ENCODE measurements around the gene ASF1B. TPM values are rescaled to one million over a fixed set of nuclear protein-coding genes. Genes with fewer than 3 reads are reported as not detected.

The ASF1B gene
- total and polyA plus RNA-seq, 4 donors: 2.4 to 5.9 (median 3.8) TPM

- Histone ChIP-seq H3K9me3 (ENCODE audit: control insufficient read depth in 4 of 4, insufficient read depth in 3 of 4, low read length in 3 of 4) (peaks cover 0 to 9% (median 2%) of the 10 kb centered on the region in 4 donors), H3K27ac (ENCODE audit: low read depth in 1 of 2, low read length in 1 of 2) (no peak overlapping the region), H3K9ac (ENCODE audit: insufficient read depth in 1 of 2, low read length in 2 of 2) (no peak overlapping the region), H3K4me1 (ENCODE audit: control insufficient read depth in 5 of 5, insufficient read depth in 5 of 5, low read length in 5 of 5) (no peaks in the 10 kb centered on the region), H3K4me3 (no peak overlapping the region), H3K27me3 (ENCODE audit: control insufficient read depth in 3 of 3, insufficient read depth in 3 of 3, low read length in 2 of 3) (no peaks in the 10 kb centered on the region), H3K36me3 (ENCODE audit: control insufficient read depth in 4 of 4, insufficient read depth in 4 of 4, low read length in 4 of 4) (peaks cover 14 to 28% (median 22%) of the 10 kb centered on the region in 4 donors)
- DNase-seq (no peak), ATAC-seq (ENCODE audit: insufficient read depth, low FRiP score) (no peak)
- WGBS, 2 donors: 95 to 98% methylated on average over 11 of the region's 11 CpGs
- TF ChIP-seq CTCF (IDR thresholded peaks at IDR 0.05; ENCODE audit: control extremely low read depth, extremely low read depth): no peak
Measured at GRCh38 chr19:14096272-14096992, 40.0 kb downstream of the ASF1B start.

- peaks cover 14 to 28% (median 17%) of the 10 kb centered on the region in 4 donors for H3K36me3 ChIP-seq (ENCODE audit: control insufficient read depth in 4 of 4, insufficient read depth in 4 of 4, low read length in 4 of 4)
- ATAC-seq (ENCODE audit: insufficient read depth, low FRiP score): no peak
- no peak for DNase-seq
- no peak overlapping the region for H3K9ac ChIP-seq (ENCODE audit: insufficient read depth in 1 of 2, low read length in 2 of 2)
- 90 to 91% methylated on average over 7 of the region's 7 CpGs for WGBS, 2 donors
- no peak overlapping the region for H3K4me3 ChIP-seq
- no peak for TF ChIP-seq CTCF (IDR thresholded peaks at IDR 0.05; ENCODE audit: control extremely low read depth, extremely low read depth)
- H3K4me1 ChIP-seq (ENCODE audit: control insufficient read depth in 5 of 5, insufficient read depth in 5 of 5, low read length in 5 of 5): no peaks in the 10 kb centered on the region
- no peaks in the 10 kb centered on the region for H3K27me3 ChIP-seq (ENCODE audit: control insufficient read depth in 3 of 3, insufficient read depth in 3 of 3, low read length in 2 of 3)
- no peak overlapping the region for H3K27ac ChIP-seq (ENCODE audit: low read depth in 1 of 2, low read length in 1 of 2)
- peaks cover 0 to 9% (median 2%) of the 10 kb centered on the region in 4 donors for H3K9me3 ChIP-seq (ENCODE audit: control insufficient read depth in 4 of 4, insufficient read depth in 3 of 4, low read length in 3 of 4)
Measured at GRCh38 chr19:14094854-14095253, 41.5 kb downstream of the ASF1B start.

GRCh38 chr19:14093117-14093823 is 43.1 kb downstream of the ASF1B start:
- H3K27me3 ChIP-seq (ENCODE audit: control insufficient read depth in 3 of 3, insufficient read depth in 3 of 3, low read length in 2 of 3): no peaks in the 10 kb centered on the region
- H3K36me3 ChIP-seq (ENCODE audit: control insufficient read depth in 4 of 4, insufficient read depth in 4 of 4, low read length in 4 of 4): peaks cover 11 to 32% (median 20%) of the 10 kb centered on the region in 4 donors
- 87 to 89% methylated on average over 9 of the region's 9 CpGs for WGBS, 2 donors
- no peak overlapping the region for H3K9ac ChIP-seq (ENCODE audit: insufficient read depth in 1 of 2, low read length in 2 of 2)
- no peak for DNase-seq
- peaks cover 0 to 9% (median 0%) of the 10 kb centered on the region in 5 donors for H3K4me1 ChIP-seq (ENCODE audit: control insufficient read depth in 5 of 5, insufficient read depth in 5 of 5, low read length in 5 of 5)
- TF ChIP-seq CTCF (IDR thresholded peaks at IDR 0.05; ENCODE audit: control extremely low read depth, extremely low read depth): no peak
- H3K9me3 ChIP-seq (ENCODE audit: control insufficient read depth in 4 of 4, insufficient read depth in 3 of 4, low read length in 3 of 4): peaks cover 0 to 9% (median 2%) of the 10 kb centered on the region in 4 donors
- no peak overlapping the region for H3K27ac ChIP-seq (ENCODE audit: low read depth in 1 of 2, low read length in 1 of 2)
- H3K4me3 ChIP-seq: no peak overlapping the region
- ATAC-seq (ENCODE audit: insufficient read depth, low FRiP score): no peak

All from lung (tissue), 12 donors.